ENCODE results near the gene VSTM2A. TPM values are rescaled to one million over a fixed set of nuclear protein-coding genes. Genes with fewer than 3 reads are reported as not detected.
"Not testable (repeated sequence)": the region's sequence is repeated elsewhere in the genome, so short reads cannot be mapped to it uniquely, and the experiment has no call there.

The VSTM2A gene
- 0.67 TPM for polyA plus RNA-seq (2013, experiment 1 of 4)
- polyA plus RNA-seq (2013, experiment 2 of 4) = 0.09 TPM
- polyA plus RNA-seq (2013, experiment 3 of 4) = 0.43 TPM
- polyA plus RNA-seq (2013, experiment 4 of 4) = 0.32 TPM

- no peaks in the 10 kb centered on the region for H3K9me3 ChIP-seq (ENCODE audit: control insufficient read depth, low read length)
- WGBS, 2 experiments = 1% methylated on average over 63 of the region's 64 CpGs
Measured at GRCh38 chr7:54541669-54542625, at the start of gene VSTM2A. Gene VSTM2A, plus strand, starts transcription at chr7:54542375. Its CDS starts 356 bp downstream, at chr7:54542731.

GRCh38 chr7:54504531-54504930 is 37.6 kb upstream of the VSTM2A start:
- H3K36me3 ChIP-seq (ENCODE audit: control insufficient read depth, insufficient read depth, low read length); H3K27me3 ChIP-seq (ENCODE audit: control insufficient read depth, insufficient read depth, low read length, poor library complexity, severe bottlenecking); H3K27ac ChIP-seq (ENCODE audit: insufficient read depth, low read depth, low read length, poor library complexity, severe bottlenecking); H3K4me3 ChIP-seq (ENCODE audit: insufficient read depth, low read depth, low read length); H3K9me3 ChIP-seq (ENCODE audit: control insufficient read depth, low read length); H3K4me1 ChIP-seq (ENCODE audit: control insufficient read depth, insufficient read depth, low read length): not testable (repeated sequence)
- WGBS, 2 experiments = 94 to 97% methylated on average over 12 of the region's 12 CpGs

More at GRCh38 chr7:54541669-54542625, at the start of gene VSTM2A:
- Histone ChIP-seq H3K27me3 (ENCODE audit: control insufficient read depth, insufficient read depth, low read length, poor library complexity, severe bottlenecking) (peaks cover 72% of the 10 kb centered on the region), H3K4me1 (ENCODE audit: control insufficient read depth, insufficient read depth, low read length) (peaks cover 8% of the 10 kb centered on the region), H3K27ac (ENCODE audit: insufficient read depth, low read depth, low read length, poor library complexity, severe bottlenecking) (no peak within 1 kb of the TSS), H3K36me3 (ENCODE audit: control insufficient read depth, insufficient read depth, low read length) (no peaks in the 10 kb centered on the region), H3K4me3 (ENCODE audit: insufficient read depth, low read depth, low read length) (peak within 1 kb of the TSS; percentile 32)

GRCh38 chr7:54529568-54529967 is 12.6 kb upstream of the VSTM2A start:
- no peak overlapping the region for H3K4me3 ChIP-seq (ENCODE audit: insufficient read depth, low read depth, low read length)
- 80% methylated on average over 1 of the region's 1 CpG; no CpG with 5 or more reads in 1 of the 2 experiments for WGBS, 2 experiments
- no peaks in the 10 kb centered on the region for H3K4me1 ChIP-seq (ENCODE audit: control insufficient read depth, insufficient read depth, low read length)
- H3K9me3 ChIP-seq (ENCODE audit: control insufficient read depth, low read length) = no peaks in the 10 kb centered on the region
- no peak overlapping the region for H3K27ac ChIP-seq (ENCODE audit: insufficient read depth, low read depth, low read length, poor library complexity, severe bottlenecking)
- no peaks in the 10 kb centered on the region for H3K36me3 ChIP-seq (ENCODE audit: control insufficient read depth, insufficient read depth, low read length)
- no peaks in the 10 kb centered on the region for H3K27me3 ChIP-seq (ENCODE audit: control insufficient read depth, insufficient read depth, low read length, poor library complexity, severe bottlenecking)

GRCh38 chr7:54538122-54538521 is 4.1 kb upstream of the VSTM2A start:
- WGBS, 2 experiments = 79 to 94% methylated on average over 3 of the region's 3 CpGs
- Histone ChIP-seq H3K4me3 (ENCODE audit: insufficient read depth, low read depth, low read length) (no peak overlapping the region), H3K27me3 (ENCODE audit: control insufficient read depth, insufficient read depth, low read length, poor library complexity, severe bottlenecking) (peaks cover 34% of the 10 kb centered on the region), H3K27ac (ENCODE audit: insufficient read depth, low read depth, low read length, poor library complexity, severe bottlenecking) (no peak overlapping the region), H3K9me3 (ENCODE audit: control insufficient read depth, low read length) (no peaks in the 10 kb centered on the region), H3K36me3 (ENCODE audit: control insufficient read depth, insufficient read depth, low read length) (no peaks in the 10 kb centered on the region), H3K4me1 (ENCODE audit: control insufficient read depth, insufficient read depth, low read length) (peaks cover 6% of the 10 kb centered on the region)

- 12 to 15% methylated on average over 7 of the region's 7 CpGs for WGBS, 2 experiments
- peaks cover 8% of the 10 kb centered on the region for H3K4me1 ChIP-seq (ENCODE audit: control insufficient read depth, insufficient read depth, low read length)
- H3K27ac ChIP-seq (ENCODE audit: insufficient read depth, low read depth, low read length, poor library complexity, severe bottlenecking) = no peak overlapping the region
- H3K9me3 ChIP-seq (ENCODE audit: control insufficient read depth, low read length) = no peaks in the 10 kb centered on the region
- H3K36me3 ChIP-seq (ENCODE audit: control insufficient read depth, insufficient read depth, low read length) = no peaks in the 10 kb centered on the region
- H3K4me3 ChIP-seq (ENCODE audit: insufficient read depth, low read depth, low read length) = no peak overlapping the region
- peaks cover 83% of the 10 kb centered on the region for H3K27me3 ChIP-seq (ENCODE audit: control insufficient read depth, insufficient read depth, low read length, poor library complexity, severe bottlenecking)
Measured at GRCh38 chr7:54543051-54543488, 895 bp downstream of the VSTM2A start.

- H3K27ac ChIP-seq (ENCODE audit: insufficient read depth, low read depth, low read length, poor library complexity, severe bottlenecking) = no peak overlapping the region
- 6 to 11% methylated on average over 3 of the region's 3 CpGs for WGBS, 2 experiments
- H3K27me3 ChIP-seq (ENCODE audit: control insufficient read depth, insufficient read depth, low read length, poor library complexity, severe bottlenecking) = peaks cover 87% of the 10 kb centered on the region
- H3K4me3 ChIP-seq (ENCODE audit: insufficient read depth, low read depth, low read length) = no peak overlapping the region
- no peaks in the 10 kb centered on the region for H3K36me3 ChIP-seq (ENCODE audit: control insufficient read depth, insufficient read depth, low read length)
- no peaks in the 10 kb centered on the region for H3K9me3 ChIP-seq (ENCODE audit: control insufficient read depth, low read length)
- peaks cover 8% of the 10 kb centered on the region for H3K4me1 ChIP-seq (ENCODE audit: control insufficient read depth, insufficient read depth, low read length)
Measured at GRCh38 chr7:54544149-54544526, 2.0 kb downstream of the VSTM2A start.

- WGBS, 2 experiments = 1% methylated on average over 41 to 43 of the region's 45 CpGs
- Histone ChIP-seq H3K36me3 (ENCODE audit: control insufficient read depth, insufficient read depth, low read length) (no peaks in the 10 kb centered on the region), H3K4me1 (ENCODE audit: control insufficient read depth, insufficient read depth, low read length) (peaks cover 8% of the 10 kb centered on the region), H3K4me3 (ENCODE audit: insufficient read depth, low read depth, low read length) (peak overlapping the region; percentile 35), H3K27me3 (ENCODE audit: control insufficient read depth, insufficient read depth, low read length, poor library complexity, severe bottlenecking) (peaks cover 87% of the 10 kb centered on the region), H3K27ac (ENCODE audit: insufficient read depth, low read depth, low read length, poor library complexity, severe bottlenecking) (no peak overlapping the region), H3K9me3 (ENCODE audit: control insufficient read depth, low read length) (no peaks in the 10 kb centered on the region)
Measured at GRCh38 chr7:54544527-54545240, 2.5 kb downstream of the VSTM2A start.

- Histone ChIP-seq H3K4me1 (ENCODE audit: control insufficient read depth, insufficient read depth, low read length) (peaks cover 8% of the 10 kb centered on the region), H3K27me3 (ENCODE audit: control insufficient read depth, insufficient read depth, low read length, poor library complexity, severe bottlenecking) (peaks cover 82% of the 10 kb centered on the region)
- 0% methylated on average over 4 to 5 of the region's 5 CpGs for WGBS, 2 experiments
Measured at GRCh38 chr7:54545241-54545563, 3.0 kb downstream of the VSTM2A start.

GRCh38 chr7:54546081-54546985 is 4.2 kb downstream of the VSTM2A start:
- WGBS, 2 experiments = 1% methylated on average over 74 to 80 of the region's 80 CpGs
- H3K27ac ChIP-seq (ENCODE audit: insufficient read depth, low read depth, low read length, poor library complexity, severe bottlenecking) = no peak overlapping the region
- peaks cover 8% of the 10 kb centered on the region for H3K4me1 ChIP-seq (ENCODE audit: control insufficient read depth, insufficient read depth, low read length)
- peak overlapping the region; percentile 48 for H3K4me3 ChIP-seq (ENCODE audit: insufficient read depth, low read depth, low read length)
- no peaks in the 10 kb centered on the region for H3K36me3 ChIP-seq (ENCODE audit: control insufficient read depth, insufficient read depth, low read length)
- no peaks in the 10 kb centered on the region for H3K9me3 ChIP-seq (ENCODE audit: control insufficient read depth, low read length)
- peaks cover 72% of the 10 kb centered on the region for H3K27me3 ChIP-seq (ENCODE audit: control insufficient read depth, insufficient read depth, low read length, poor library complexity, severe bottlenecking)

More at GRCh38 chr7:54545241-54545563, 3.0 kb downstream of the VSTM2A start:
- Histone ChIP-seq H3K4me3 (ENCODE audit: insufficient read depth, low read depth, low read length) (peak overlapping the region; percentile 35), H3K36me3 (ENCODE audit: control insufficient read depth, insufficient read depth, low read length) (no peaks in the 10 kb centered on the region), H3K27ac (ENCODE audit: insufficient read depth, low read depth, low read length, poor library complexity, severe bottlenecking) (no peak overlapping the region), H3K9me3 (ENCODE audit: control insufficient read depth, low read length) (no peaks in the 10 kb centered on the region)

Measured in ectodermal cell (in vitro differentiated cells).